Caki2 (cell line): ENCODE data around the gene CFAP65. TPM values are rescaled to one million over a fixed set of nuclear protein-coding genes. Genes with fewer than 3 reads are reported as not detected.

ENCODE experiments used
- DNase-seq: peaks from one replicate; pipeline ENCODE4 v3.0.0-alpha.2; 2015; ENCODE audit warnings: low read depth
- in situ Hi-C: cut with HindIII; loops from 2 replicates; pipeline ENCODE4 v1.10.0; 2016; ENCODE audit warnings: low sequenced_read_pairs, low pct_unique_long_range_greater_than_20kb, mixed read lengths
- total RNA-seq: library from RNA; depleted of rRNA; stranded (reverse); fragments of >200 nt; shearing (Covaris generic); gene quantifications from 2 replicates; pipeline ENCODE4 v1.2.3, GENCODE V29; 2014; ENCODE audit warnings: low replicate concordance; rRNA removed

Gene CFAP65
- total RNA-seq, 1 experiment from 2014 or later, result not detected

- DNase-seq, result no peak
- in situ Hi-C loops, result no loop called here
Measured at GRCh38 chr2:218961229-218961628, 80.1 kb downstream of the CFAP65 start.

- no peak for DNase-seq
- in situ Hi-C loops, result no loop called here
Measured at GRCh38 chr2:218960309-218961165, 80.8 kb downstream of the CFAP65 start.

DNA sequence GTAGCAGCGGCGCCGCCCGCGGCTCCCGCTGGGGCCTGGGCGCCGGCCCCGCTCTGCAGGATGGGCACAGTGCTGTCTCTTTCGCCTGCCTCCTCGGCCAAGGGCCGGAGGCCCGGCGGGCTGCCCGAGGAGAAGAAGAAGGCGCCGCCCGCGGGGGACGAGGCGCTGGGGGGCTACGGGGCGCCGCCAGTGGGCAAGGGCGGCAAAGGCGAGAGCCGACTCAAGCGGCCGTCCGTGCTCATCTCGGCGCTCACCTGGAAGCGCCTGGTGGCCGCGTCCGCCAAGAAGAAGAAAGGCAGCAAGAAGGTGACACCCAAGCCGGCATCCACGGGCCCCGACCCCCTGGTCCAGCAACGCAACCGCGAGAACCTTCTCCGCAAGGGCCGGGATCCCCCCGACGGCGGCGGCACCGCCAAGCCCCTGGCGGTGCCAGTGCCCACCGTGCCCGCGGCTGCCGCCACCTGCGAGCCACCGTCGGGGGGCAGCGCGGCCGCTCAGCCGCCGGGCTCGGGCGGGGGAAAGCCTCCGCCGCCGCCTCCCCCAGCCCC is 81.5 kb downstream of the CFAP65 start:
- in situ Hi-C loops, result no loop called here
- no peak for DNase-seq

- peak; percentile 78 for DNase-seq
- in situ Hi-C loops, result no loop called here
Measured at GRCh38 chr2:218959141-218959731, 82.1 kb downstream of the CFAP65 start, which contains the start of gene CDK5R2. CDK5R2 (plus strand) TSS chr2:218959666; CDS start chr2:218959821, 155 bp downstream.

DNA sequence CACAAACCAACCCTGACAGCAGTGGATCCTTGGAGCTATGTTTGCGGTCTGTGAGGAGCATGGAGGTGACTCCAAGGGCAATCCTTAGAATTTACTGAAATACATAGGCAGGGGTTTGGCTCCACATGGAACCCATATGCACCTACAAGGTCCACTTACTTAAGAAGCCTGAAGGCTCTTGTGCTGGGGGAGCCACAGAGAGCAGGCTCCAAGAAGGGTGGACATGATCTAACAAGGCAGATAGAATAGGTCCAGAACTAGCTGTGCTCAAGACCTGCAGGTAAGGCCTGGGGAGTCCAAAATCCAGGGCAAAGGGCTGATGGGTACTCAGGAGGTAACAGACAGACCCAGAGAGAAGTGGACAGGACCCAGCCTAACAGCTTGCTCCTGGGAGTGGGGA is 83.0 kb downstream of the CFAP65 start:
- DNase-seq, result no peak
- in situ Hi-C loops, result no loop called here

DNA sequence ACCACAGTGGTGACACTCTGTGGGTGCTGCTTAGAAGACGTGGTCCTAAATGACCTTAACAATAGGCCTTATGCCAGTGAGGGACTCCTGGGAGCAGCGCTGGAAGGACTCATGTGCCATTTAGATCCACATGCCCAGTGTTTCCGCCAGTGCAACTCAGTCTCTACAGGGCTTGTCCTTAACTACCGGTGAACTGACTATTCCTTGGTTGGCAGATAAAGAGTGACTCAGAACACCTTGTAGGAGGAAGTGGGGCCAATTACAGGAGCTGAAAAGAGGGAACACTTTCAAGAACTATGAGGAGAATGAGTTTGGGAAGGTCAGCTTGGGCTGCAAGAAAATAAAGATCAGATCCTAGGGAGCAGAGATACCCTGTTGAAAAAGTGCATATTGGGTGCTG is 83.6 kb downstream of the CFAP65 start:
- no peak for DNase-seq
- in situ Hi-C loops, result no loop called here

GRCh38 chr2:218956039-218956438 is 85.3 kb downstream of the CFAP65 start:
- DNase-seq, result no peak
- in situ Hi-C loops, result no loop called here

- in situ Hi-C loops, result no loop called here
- no peak for DNase-seq
Measured at GRCh38 chr2:218954541-218955300, 86.6 kb downstream of the CFAP65 start.

DNA sequence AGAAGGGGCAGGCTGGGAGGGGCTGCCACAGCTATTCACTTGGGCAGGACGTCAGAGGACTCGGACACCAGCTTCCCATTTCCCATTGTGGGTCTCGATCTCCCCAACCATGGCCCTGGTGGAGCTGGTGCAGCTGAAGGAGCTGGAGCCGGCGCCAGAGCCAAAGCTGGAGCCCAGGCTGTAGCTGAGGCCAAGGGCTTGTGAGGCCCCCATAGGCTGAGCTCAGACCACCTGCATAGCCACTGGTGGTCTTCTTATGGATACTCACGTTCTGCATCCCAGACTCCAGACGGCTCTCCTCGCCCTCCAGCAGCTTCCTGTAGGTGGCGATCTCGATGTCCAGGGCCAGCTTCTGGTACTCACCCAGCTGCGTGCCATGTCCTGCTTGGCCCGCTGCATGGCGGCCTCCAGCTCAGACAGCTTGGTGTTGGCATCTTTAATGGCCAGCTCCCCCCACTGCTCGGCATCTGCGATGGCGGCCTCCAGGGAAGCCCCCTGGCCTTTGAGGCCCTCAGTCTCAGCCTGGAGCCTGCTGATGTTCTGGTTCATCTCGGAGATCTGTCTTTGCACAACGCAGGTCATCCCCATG is 87.9 kb downstream of the CFAP65 start:
- DNase-seq, result no peak
- in situ Hi-C loops, result no loop called here

Other genes with a start within 250 kb of the CFAP65 start
- not detected in 2 replicates for gene PRKAG3, start 209.7 kb downstream of the CFAP65 start, total RNA-seq
- 1.3 and 4.4 TPM in 2 replicates for gene WNT6, start 181.7 kb downstream of the CFAP65 start, total RNA-seq
- 4.5 and 6.5 TPM in 2 replicates for gene WNT10A, start 160.7 kb downstream of the CFAP65 start, total RNA-seq
- gene CDK5R2, start 81.8 kb downstream of the CFAP65 start, total RNA-seq, result 0.78 TPM in 1 of 2 replicates, not detected in the other
- gene FEV, start 56.3 kb downstream of the CFAP65 start, total RNA-seq, result not detected in 2 replicates
- gene CRYBA2, start 48.1 kb downstream of the CFAP65 start, total RNA-seq, result not detected in 2 replicates
- gene IHH, start 19.4 kb upstream of the CFAP65 start, total RNA-seq, result not detected in 2 replicates
- 17.4 and 21.5 TPM in 2 replicates for gene NHEJ1, start 119.3 kb upstream of the CFAP65 start, total RNA-seq
- gene SLC23A3, start 128.5 kb upstream of the CFAP65 start, total RNA-seq, result 0.07 and 0.70 TPM in 2 replicates
- gene CNPPD1, start 135.4 kb upstream of the CFAP65 start, total RNA-seq, result 24.6 and 28.9 TPM in 2 replicates
- gene RETREG2, start 136.8 kb upstream of the CFAP65 start, total RNA-seq, result 54.2 and 72.1 TPM in 2 replicates
- gene ZFAND2B, start 165.3 kb upstream of the CFAP65 start, total RNA-seq, result 32.5 and 42.0 TPM in 2 replicates
- gene ABCB6, start 177.4 kb upstream of the CFAP65 start, total RNA-seq, result 80.0 and 81.7 TPM in 2 replicates
- gene ATG9A, start 188.1 kb upstream of the CFAP65 start, total RNA-seq, result 18.6 and 39.2 TPM in 2 replicates
- 20.7 and 45.6 TPM in 2 replicates for gene ANKZF1, start 188.3 kb upstream of the CFAP65 start, total RNA-seq
- gene GLB1L, start 203.9 kb upstream of the CFAP65 start, total RNA-seq, result 26.1 and 35.4 TPM in 2 replicates
- 45.2 and 60.8 TPM in 2 replicates for gene STK16, start 204.0 kb upstream of the CFAP65 start, total RNA-seq
- 0.10 TPM in 1 of 2 replicates, not detected in the other for gene TUBA4B, start 211.7 kb upstream of the CFAP65 start, total RNA-seq
- gene TUBA4A, start 212.4 kb upstream of the CFAP65 start, total RNA-seq, result 23.9 and 24.9 TPM in 2 replicates
- gene DNAJB2, start 237.8 kb upstream of the CFAP65 start, total RNA-seq, result 17.0 and 50.6 TPM in 2 replicates